HL-60 (cell line): ENCODE results near the gene CACNA1C.

Experiments
- CTCF ChIP-seq: IDR thresholded peaks from one replicate; pipeline ENCODE4 v1.5.1; 2011; ENCODE audit warnings: low read length, control low read depth, inconsistent platforms; ENCODE audit not compliant: insufficient read depth
- GABPA ChIP-seq: IDR thresholded peaks from 2 replicates; pipeline ENCODE4 v1.6.1; 2012; ENCODE audit warnings: low read depth
- POLR2AphosphoS5 ChIP-seq: IDR thresholded peaks from 2 replicates; pipeline ENCODE4 v1.6.1; 2012; ENCODE audit warnings: low read depth
- REST ChIP-seq: IDR thresholded peaks from 2 replicates; pipeline ENCODE4 v1.6.1; 2012; ENCODE audit warnings: low read depth; ENCODE audit not compliant: insufficient replicate concordance
- SPI1 ChIP-seq: IDR thresholded peaks from 2 replicates; pipeline ENCODE4 v1.6.1; 2012; ENCODE audit warnings: low read depth, mild to moderate bottlenecking, borderline replicate concordance

- TF ChIP-seq CTCF (no peak), POLR2AphosphoS5 (no peak), GABPA (no peak), REST (no peak), SPI1 (no peak)
These were observed 442.8 kb downstream of the CACNA1C start for GRCh38 chr12:2495417-2496112.
